ENCODE measurements around the gene HCAR1. TPM values are rescaled to one million over a fixed set of nuclear protein-coding genes. Genes with fewer than 3 reads are reported as not detected.
"Not testable (repeated sequence)": the region's sequence is repeated elsewhere in the genome, so short reads cannot be mapped to it uniquely, and the experiment has no call there.

HCAR1 gene
- polyA plus RNA-seq, 1 donor (not counting 4 experiments of a cell fraction or from before 2014, with no cell fraction given) = 0.07 TPM

DNA sequence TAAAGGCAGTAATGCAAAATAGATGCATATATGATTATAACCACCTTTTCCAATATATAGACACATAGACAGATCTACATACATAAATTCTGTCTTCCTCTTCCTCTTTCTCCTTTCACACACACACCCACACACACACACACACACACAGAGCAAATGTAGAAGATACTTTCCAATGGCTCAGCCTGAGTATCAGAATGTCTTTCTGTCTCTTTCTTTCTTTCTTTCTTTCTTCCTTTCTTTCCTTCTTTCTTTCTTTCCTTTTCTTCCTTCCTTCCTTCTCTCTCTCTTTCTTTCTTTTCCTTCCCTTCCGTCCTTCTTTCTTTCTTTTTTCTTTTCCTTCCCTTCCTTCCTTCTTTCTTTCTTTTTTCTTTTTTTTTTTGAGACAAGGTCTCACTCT, 19.4 kb downstream of the HCAR1 start:
- H3K9ac ChIP-seq (ENCODE audit: control insufficient read depth, extremely low read depth, insufficient read depth, low read length); H3K4me3 ChIP-seq (ENCODE audit: control insufficient read depth in 2 of 3, extremely low read depth in 1 of 3, insufficient read depth in 2 of 3, low read depth in 1 of 3, low read length in 3 of 3); H3K9me3 ChIP-seq (ENCODE audit: control insufficient read depth, low read depth, low read length); H3K27ac ChIP-seq (ENCODE audit: control insufficient read depth, insufficient read depth, low read length); H3K36me3 ChIP-seq (ENCODE audit: control insufficient read depth in 2 of 2, extremely low read depth in 1 of 2, insufficient read depth in 2 of 2, low read length in 2 of 2); H3K4me2 ChIP-seq (ENCODE audit: control insufficient read depth, extremely low read depth, insufficient read depth, low read depth, low read length); FAIRE-seq; H3K79me2 ChIP-seq (ENCODE audit: control insufficient read depth, insufficient read depth, low read length); H3K9me1 ChIP-seq (ENCODE audit: control insufficient read depth, extremely low read depth, insufficient read depth, low read length); DNase-seq (ENCODE audit: low read depth, low spot score); H2AFZ ChIP-seq (ENCODE audit: control insufficient read depth, low read length); H4K20me1 ChIP-seq (ENCODE audit: control insufficient read depth, extremely low read depth, insufficient read depth, low read length); H3K27me3 ChIP-seq (ENCODE audit: control insufficient read depth, extremely low read depth, insufficient read depth, low read length); dilution Hi-C loops (cut with MboI; ENCODE audit: extremely low pct_ligation_motif_present, low sequenced_read_pairs): not testable (repeated sequence)
- peaks cover 27% of the 10 kb centered on the region for H3K4me1 ChIP-seq (ENCODE audit: control insufficient read depth, extremely low read depth, insufficient read depth, low read length)

DNA sequence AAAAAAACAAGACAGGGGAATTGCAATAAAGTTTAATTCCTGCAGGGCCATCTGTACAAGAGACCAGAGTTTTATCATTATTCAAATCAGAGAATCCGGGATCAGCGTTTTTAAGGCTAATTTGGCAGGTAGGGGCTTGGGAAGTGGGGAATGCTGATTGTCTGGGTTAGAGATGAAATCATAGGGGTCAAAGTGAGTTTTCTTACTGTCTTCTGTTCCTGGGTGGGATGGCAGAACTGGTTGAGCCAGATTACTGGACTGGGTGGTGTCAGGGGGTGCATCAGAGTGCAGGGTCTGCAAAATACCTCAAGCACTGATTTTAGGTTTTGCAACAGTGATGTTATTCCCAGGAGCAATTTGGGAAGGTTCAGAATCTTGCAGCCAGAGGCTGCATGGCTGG, 20.3 kb downstream of the HCAR1 start:
- DNase-seq (ENCODE audit: low read depth, low spot score); H3K27me3 ChIP-seq (ENCODE audit: control insufficient read depth, extremely low read depth, insufficient read depth, low read length); H3K36me3 ChIP-seq (ENCODE audit: control insufficient read depth in 2 of 2, extremely low read depth in 1 of 2, insufficient read depth in 2 of 2, low read length in 2 of 2); FAIRE-seq; H3K9me3 ChIP-seq (ENCODE audit: control insufficient read depth, low read depth, low read length); dilution Hi-C loops (cut with MboI; ENCODE audit: extremely low pct_ligation_motif_present, low sequenced_read_pairs); H3K4me3 ChIP-seq (ENCODE audit: control insufficient read depth in 2 of 3, extremely low read depth in 1 of 3, insufficient read depth in 2 of 3, low read depth in 1 of 3, low read length in 3 of 3); H3K9ac ChIP-seq (ENCODE audit: control insufficient read depth, extremely low read depth, insufficient read depth, low read length); H3K4me2 ChIP-seq (ENCODE audit: control insufficient read depth, extremely low read depth, insufficient read depth, low read depth, low read length); H2AFZ ChIP-seq (ENCODE audit: control insufficient read depth, low read length); H3K9me1 ChIP-seq (ENCODE audit: control insufficient read depth, extremely low read depth, insufficient read depth, low read length); H3K27ac ChIP-seq (ENCODE audit: control insufficient read depth, insufficient read depth, low read length); H3K79me2 ChIP-seq (ENCODE audit: control insufficient read depth, insufficient read depth, low read length); H4K20me1 ChIP-seq (ENCODE audit: control insufficient read depth, extremely low read depth, insufficient read depth, low read length): not testable (repeated sequence)
- peaks cover 24% of the 10 kb centered on the region for H3K4me1 ChIP-seq (ENCODE audit: control insufficient read depth, extremely low read depth, insufficient read depth, low read length)

DNA sequence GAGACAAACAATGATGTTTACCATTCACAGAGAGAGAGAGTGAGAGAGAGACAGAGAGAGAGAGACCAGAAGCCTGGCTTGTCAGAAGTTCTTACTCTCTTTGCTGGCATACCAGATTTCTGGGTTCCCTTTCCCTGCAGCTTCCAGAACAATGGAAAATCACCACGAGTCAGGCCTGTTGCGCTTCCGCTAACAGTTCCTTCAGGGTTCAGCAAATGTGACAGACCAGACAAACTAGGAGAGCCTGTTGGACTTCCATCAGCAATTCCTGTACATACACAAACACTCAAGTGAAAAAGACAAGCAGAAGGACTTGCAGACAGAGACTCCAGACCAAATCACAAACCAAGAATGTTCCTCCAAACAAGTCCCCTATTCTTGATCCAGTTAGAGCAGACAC, 21.4 kb downstream of the HCAR1 start:
- H3K36me3 ChIP-seq (ENCODE audit: control insufficient read depth in 2 of 2, extremely low read depth in 1 of 2, insufficient read depth in 2 of 2, low read length in 2 of 2); H3K27ac ChIP-seq (ENCODE audit: control insufficient read depth, insufficient read depth, low read length); H4K20me1 ChIP-seq (ENCODE audit: control insufficient read depth, extremely low read depth, insufficient read depth, low read length); DNase-seq (ENCODE audit: low read depth, low spot score); H3K4me2 ChIP-seq (ENCODE audit: control insufficient read depth, extremely low read depth, insufficient read depth, low read depth, low read length); H3K79me2 ChIP-seq (ENCODE audit: control insufficient read depth, insufficient read depth, low read length); H3K9me1 ChIP-seq (ENCODE audit: control insufficient read depth, extremely low read depth, insufficient read depth, low read length); dilution Hi-C loops (cut with MboI; ENCODE audit: extremely low pct_ligation_motif_present, low sequenced_read_pairs); H3K4me3 ChIP-seq (ENCODE audit: control insufficient read depth in 2 of 3, extremely low read depth in 1 of 3, insufficient read depth in 2 of 3, low read depth in 1 of 3, low read length in 3 of 3); FAIRE-seq; H2AFZ ChIP-seq (ENCODE audit: control insufficient read depth, low read length); H3K9ac ChIP-seq (ENCODE audit: control insufficient read depth, extremely low read depth, insufficient read depth, low read length); H3K27me3 ChIP-seq (ENCODE audit: control insufficient read depth, extremely low read depth, insufficient read depth, low read length); H3K9me3 ChIP-seq (ENCODE audit: control insufficient read depth, low read depth, low read length): not testable (repeated sequence)
- H3K4me1 ChIP-seq (ENCODE audit: control insufficient read depth, extremely low read depth, insufficient read depth, low read length) = peaks cover 14% of the 10 kb centered on the region

DNA sequence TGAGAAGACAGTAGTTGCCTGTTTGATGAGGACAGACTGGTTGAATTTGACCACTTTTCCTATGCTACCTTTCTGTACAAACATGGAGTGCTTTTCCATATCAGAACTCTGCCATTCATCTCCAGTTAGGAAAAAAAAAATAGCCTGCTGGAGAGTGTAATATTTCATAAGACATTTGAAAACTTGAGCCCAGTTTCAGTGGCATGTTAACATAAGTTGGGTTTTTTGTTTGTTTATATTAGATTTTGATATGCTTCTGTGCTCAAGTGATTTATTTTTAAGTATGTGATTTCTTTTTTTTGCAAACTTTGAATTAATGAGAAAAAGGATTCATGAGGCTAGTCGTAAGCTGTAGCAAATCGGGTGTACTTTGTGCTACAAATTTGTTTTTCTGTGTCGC, 26.8 kb downstream of the HCAR1 start:
- H4K20me1 ChIP-seq (ENCODE audit: control insufficient read depth, extremely low read depth, insufficient read depth, low read length); H3K79me2 ChIP-seq (ENCODE audit: control insufficient read depth, insufficient read depth, low read length); H3K36me3 ChIP-seq (ENCODE audit: control insufficient read depth in 2 of 2, extremely low read depth in 1 of 2, insufficient read depth in 2 of 2, low read length in 2 of 2); FAIRE-seq; dilution Hi-C loops (cut with MboI; ENCODE audit: extremely low pct_ligation_motif_present, low sequenced_read_pairs); H3K9me3 ChIP-seq (ENCODE audit: control insufficient read depth, low read depth, low read length); DNase-seq (ENCODE audit: low read depth, low spot score); H3K4me3 ChIP-seq (ENCODE audit: control insufficient read depth in 2 of 3, extremely low read depth in 1 of 3, insufficient read depth in 2 of 3, low read depth in 1 of 3, low read length in 3 of 3); H3K9ac ChIP-seq (ENCODE audit: control insufficient read depth, extremely low read depth, insufficient read depth, low read length); H3K9me1 ChIP-seq (ENCODE audit: control insufficient read depth, extremely low read depth, insufficient read depth, low read length); H2AFZ ChIP-seq (ENCODE audit: control insufficient read depth, low read length); H3K27ac ChIP-seq (ENCODE audit: control insufficient read depth, insufficient read depth, low read length); H3K4me2 ChIP-seq (ENCODE audit: control insufficient read depth, extremely low read depth, insufficient read depth, low read depth, low read length); H3K27me3 ChIP-seq (ENCODE audit: control insufficient read depth, extremely low read depth, insufficient read depth, low read length): not testable (repeated sequence)
- H3K4me1 ChIP-seq (ENCODE audit: control insufficient read depth, extremely low read depth, insufficient read depth, low read length) = peaks cover 25% of the 10 kb centered on the region

DNA sequence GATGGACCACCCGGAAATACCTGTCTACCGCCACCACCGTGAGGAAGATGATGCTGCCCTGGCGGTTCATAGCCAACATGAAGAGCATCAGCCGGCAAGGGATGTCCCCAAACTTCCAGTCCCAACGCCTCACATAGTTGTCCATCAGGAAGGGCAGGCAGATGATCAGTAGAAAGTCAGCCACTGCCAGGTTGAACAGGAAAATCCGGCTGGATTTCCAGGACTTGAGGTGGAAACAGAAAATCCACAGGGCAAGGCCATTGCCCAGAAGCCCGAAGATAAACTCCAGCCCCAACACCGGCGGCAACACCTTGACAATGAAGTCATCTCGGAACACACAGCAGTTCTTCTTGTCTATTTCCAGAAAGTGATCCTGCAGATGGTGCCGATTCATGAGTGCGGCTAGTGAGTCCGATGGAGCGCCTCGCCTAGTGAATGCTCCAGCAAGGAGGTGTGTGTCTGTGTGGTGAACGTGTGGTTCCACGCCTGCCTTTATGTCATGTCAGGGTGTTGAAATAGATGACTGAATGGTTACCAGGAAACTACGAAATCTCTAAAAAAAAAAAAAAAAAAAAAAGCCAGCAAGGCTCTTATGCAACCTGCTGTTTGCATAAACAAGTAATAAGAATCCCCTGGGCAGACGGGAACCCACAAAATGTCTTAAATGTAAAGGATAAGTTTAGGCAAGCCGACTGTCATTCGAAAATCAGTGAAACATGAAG, 27.6 kb downstream of the HCAR1 start, which contains the start of gene HCAR2:
Gene HCAR2 (minus strand): TSS at position 468 of the 722 bp plus-strand sequence. CDS start 74 bp downstream, at position 394.
- peaks cover 25% of the 10 kb centered on the region for H3K4me1 ChIP-seq (ENCODE audit: control insufficient read depth, extremely low read depth, insufficient read depth, low read length)
- peak within 1 kb of the TSS; percentile 64 for H3K9ac ChIP-seq (ENCODE audit: control insufficient read depth, extremely low read depth, insufficient read depth, low read length)
- peak within 1 kb of the TSS; percentile 59 for H3K27ac ChIP-seq (ENCODE audit: control insufficient read depth, insufficient read depth, low read length)
- H3K27me3 ChIP-seq (ENCODE audit: control insufficient read depth, extremely low read depth, insufficient read depth, low read length); H3K79me2 ChIP-seq (ENCODE audit: control insufficient read depth, insufficient read depth, low read length); H3K9me3 ChIP-seq (ENCODE audit: control insufficient read depth, low read depth, low read length); H3K9me1 ChIP-seq (ENCODE audit: control insufficient read depth, extremely low read depth, insufficient read depth, low read length); H4K20me1 ChIP-seq (ENCODE audit: control insufficient read depth, extremely low read depth, insufficient read depth, low read length); dilution Hi-C loops (cut with MboI; ENCODE audit: extremely low pct_ligation_motif_present, low sequenced_read_pairs); H3K36me3 ChIP-seq (ENCODE audit: control insufficient read depth in 2 of 2, extremely low read depth in 1 of 2, insufficient read depth in 2 of 2, low read length in 2 of 2): not testable (repeated sequence)
- H2AFZ ChIP-seq (ENCODE audit: control insufficient read depth, low read length) = peak within 1 kb of the TSS; percentile 63
- H3K4me3 ChIP-seq (ENCODE audit: control insufficient read depth in 2 of 3, extremely low read depth in 1 of 3, insufficient read depth in 2 of 3, low read depth in 1 of 3, low read length in 3 of 3) = peak within 1 kb of the TSS in 2 of 3 experiments; percentile 13 to 28
- peak; percentile 52 for DNase-seq (ENCODE audit: low read depth, low spot score)
- H3K4me2 ChIP-seq (ENCODE audit: control insufficient read depth, extremely low read depth, insufficient read depth, low read depth, low read length) = peak within 1 kb of the TSS; percentile 73
- FAIRE-seq = peak; percentile 83
